NCI-H460 (cell line): ENCODE results near the gene TEX35. TPM values are rescaled to one million over a fixed set of nuclear protein-coding genes. Genes with fewer than 3 reads are reported as not detected.
"Not testable (repeated sequence)": the region's sequence is repeated elsewhere in the genome, so short reads cannot be mapped to it uniquely, and the experiment has no call there.

Experiments used
- DNase-seq: peaks from one replicate; pipeline ENCODE4 v3.0.0-alpha.2; 2016; ENCODE audit warnings: low read depth; ENCODE audit errors: extremely low read depth
- total RNA-seq: library from RNA; depleted of rRNA; stranded (reverse); fragments of >200 nt; shearing (Covaris generic); gene quantifications from 2 replicates; pipeline ENCODE4 v1.2.3, GENCODE V29; 2014

TEX35 gene
- total RNA-seq, 1 experiment from 2014 or later, result not detected

- no peak for DNase-seq
These were observed 26.4 kb downstream of the TEX35 start for GRCh38 chr1:178539291-178539690.

- no peak for DNase-seq
These were observed 27.3 kb downstream of the TEX35 start for GRCh38 chr1:178540204-178540603.

- no peak for DNase-seq
These were observed 27.7 kb downstream of the TEX35 start for GRCh38 chr1:178540646-178541045.

- no peak for DNase-seq
These were observed 28.5 kb downstream of the TEX35 start for GRCh38 chr1:178541379-178541778.

GRCh38 chr1:178541829-178542553 lies 29.1 kb downstream of the TEX35 start:
- no peak for DNase-seq

GRCh38 chr1:178542554-178543289 lies 29.8 kb downstream of the TEX35 start:
- peak; percentile 77 for DNase-seq

- DNase-seq, result no peak
These were observed 30.3 kb downstream of the TEX35 start for GRCh38 chr1:178543290-178543607.

- DNase-seq, result no peak
These were observed 31.6 kb downstream of the TEX35 start for GRCh38 chr1:178544531-178544930.

GRCh38 chr1:178548108-178548507 lies 35.2 kb downstream of the TEX35 start:
- no peak for DNase-seq

- DNase-seq, result no peak
These were observed 38.4 kb downstream of the TEX35 start for GRCh38 chr1:178551307-178551706.

- no peak for DNase-seq
These were observed 39.0 kb downstream of the TEX35 start for GRCh38 chr1:178551940-178552339.

GRCh38 chr1:178552856-178553255 lies 39.9 kb downstream of the TEX35 start:
- DNase-seq, result no peak

GRCh38 chr1:178554351-178554750 lies 41.4 kb downstream of the TEX35 start:
- DNase-seq, result not testable (repeated sequence)

- DNase-seq, result not testable (repeated sequence)
These were observed 42.7 kb downstream of the TEX35 start for GRCh38 chr1:178555613-178556012.

- not testable (repeated sequence) for DNase-seq
These were observed 45.9 kb downstream of the TEX35 start for GRCh38 chr1:178558816-178559215.

- no peak for DNase-seq
These were observed 48.0 kb downstream of the TEX35 start for GRCh38 chr1:178560871-178561376.

GRCh38 chr1:178563099-178563820 lies 50.4 kb downstream of the TEX35 start:
- no peak for DNase-seq

- no peak for DNase-seq
These were observed 51.3 kb downstream of the TEX35 start for GRCh38 chr1:178564086-178564782.

- DNase-seq, result no peak
These were observed 51.9 kb downstream of the TEX35 start for GRCh38 chr1:178564783-178565180.

GRCh38 chr1:178565586-178565985 lies 52.7 kb downstream of the TEX35 start:
- no peak for DNase-seq

- no peak for DNase-seq
These were observed 53.3 kb downstream of the TEX35 start for GRCh38 chr1:178566187-178566586.
